Measurements from ENCODE around the gene TEX54.

DNA sequence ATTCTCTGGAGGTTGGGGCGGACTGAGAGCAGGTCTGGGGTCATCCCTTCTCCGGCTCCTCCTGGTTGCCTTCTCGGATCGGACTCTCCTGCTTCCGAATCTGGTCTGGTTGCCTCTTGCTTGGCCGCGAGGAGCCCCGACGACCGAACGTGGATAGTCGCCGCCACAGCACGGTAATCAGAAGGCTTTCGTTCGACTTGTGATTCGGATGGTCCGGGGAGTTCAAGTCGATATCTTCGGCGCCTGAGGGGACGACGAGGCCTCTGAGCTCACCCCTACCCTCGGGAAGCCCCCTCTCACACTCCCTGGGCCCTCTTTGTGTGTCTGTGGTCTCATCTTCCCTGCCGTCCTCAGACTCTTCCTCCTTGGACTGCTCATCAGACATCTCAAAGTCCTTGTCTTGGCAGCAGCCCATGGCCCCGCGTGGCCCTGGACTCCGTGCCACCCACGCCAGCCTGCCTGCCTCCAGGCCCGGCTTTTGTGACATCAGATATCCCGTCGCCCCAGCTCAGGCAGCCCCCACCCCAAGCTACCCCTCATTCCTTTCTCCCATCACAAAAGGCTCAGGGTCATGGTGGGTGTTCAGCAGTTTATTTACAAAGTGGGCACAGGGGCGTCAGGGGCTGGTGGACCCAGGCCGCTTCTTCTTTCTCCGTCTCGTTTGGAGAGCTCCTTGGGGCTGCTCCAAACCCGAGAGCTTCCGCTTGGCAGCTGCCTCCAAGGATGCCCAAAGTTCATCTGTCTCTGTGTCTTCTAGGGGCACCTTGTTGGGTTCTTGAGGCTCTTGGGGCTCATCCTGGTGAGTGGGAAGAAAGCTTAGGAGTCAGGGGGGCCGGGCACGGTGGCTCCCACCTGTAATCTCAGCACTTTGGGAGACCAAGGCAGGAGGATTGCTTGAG is at the start of gene TEX54:
- TF ChIP-seq, protein P1, sequence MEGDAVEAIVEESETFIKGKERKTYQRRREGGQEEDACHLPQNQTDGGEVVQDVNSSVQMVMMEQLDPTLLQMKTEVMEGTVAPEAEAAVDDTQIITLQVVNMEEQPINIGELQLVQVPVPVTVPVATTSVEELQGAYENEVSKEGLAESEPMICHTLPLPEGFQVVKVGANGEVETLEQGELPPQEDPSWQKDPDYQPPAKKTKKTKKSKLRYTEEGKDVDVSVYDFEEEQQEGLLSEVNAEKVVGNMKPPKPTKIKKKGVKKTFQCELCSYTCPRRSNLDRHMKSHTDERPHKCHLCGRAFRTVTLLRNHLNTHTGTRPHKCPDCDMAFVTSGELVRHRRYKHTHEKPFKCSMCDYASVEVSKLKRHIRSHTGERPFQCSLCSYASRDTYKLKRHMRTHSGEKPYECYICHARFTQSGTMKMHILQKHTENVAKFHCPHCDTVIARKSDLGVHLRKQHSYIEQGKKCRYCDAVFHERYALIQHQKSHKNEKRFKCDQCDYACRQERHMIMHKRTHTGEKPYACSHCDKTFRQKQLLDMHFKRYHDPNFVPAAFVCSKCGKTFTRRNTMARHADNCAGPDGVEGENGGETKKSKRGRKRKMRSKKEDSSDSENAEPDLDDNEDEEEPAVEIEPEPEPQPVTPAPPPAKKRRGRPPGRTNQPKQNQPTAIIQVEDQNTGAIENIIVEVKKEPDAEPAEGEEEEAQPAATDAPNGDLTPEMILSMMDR (IDR thresholded peaks at IDR 0.05; ENCODE audit: low read depth, low read length, missing input control), result no peak
- TF ChIP-seq, protein P2, sequence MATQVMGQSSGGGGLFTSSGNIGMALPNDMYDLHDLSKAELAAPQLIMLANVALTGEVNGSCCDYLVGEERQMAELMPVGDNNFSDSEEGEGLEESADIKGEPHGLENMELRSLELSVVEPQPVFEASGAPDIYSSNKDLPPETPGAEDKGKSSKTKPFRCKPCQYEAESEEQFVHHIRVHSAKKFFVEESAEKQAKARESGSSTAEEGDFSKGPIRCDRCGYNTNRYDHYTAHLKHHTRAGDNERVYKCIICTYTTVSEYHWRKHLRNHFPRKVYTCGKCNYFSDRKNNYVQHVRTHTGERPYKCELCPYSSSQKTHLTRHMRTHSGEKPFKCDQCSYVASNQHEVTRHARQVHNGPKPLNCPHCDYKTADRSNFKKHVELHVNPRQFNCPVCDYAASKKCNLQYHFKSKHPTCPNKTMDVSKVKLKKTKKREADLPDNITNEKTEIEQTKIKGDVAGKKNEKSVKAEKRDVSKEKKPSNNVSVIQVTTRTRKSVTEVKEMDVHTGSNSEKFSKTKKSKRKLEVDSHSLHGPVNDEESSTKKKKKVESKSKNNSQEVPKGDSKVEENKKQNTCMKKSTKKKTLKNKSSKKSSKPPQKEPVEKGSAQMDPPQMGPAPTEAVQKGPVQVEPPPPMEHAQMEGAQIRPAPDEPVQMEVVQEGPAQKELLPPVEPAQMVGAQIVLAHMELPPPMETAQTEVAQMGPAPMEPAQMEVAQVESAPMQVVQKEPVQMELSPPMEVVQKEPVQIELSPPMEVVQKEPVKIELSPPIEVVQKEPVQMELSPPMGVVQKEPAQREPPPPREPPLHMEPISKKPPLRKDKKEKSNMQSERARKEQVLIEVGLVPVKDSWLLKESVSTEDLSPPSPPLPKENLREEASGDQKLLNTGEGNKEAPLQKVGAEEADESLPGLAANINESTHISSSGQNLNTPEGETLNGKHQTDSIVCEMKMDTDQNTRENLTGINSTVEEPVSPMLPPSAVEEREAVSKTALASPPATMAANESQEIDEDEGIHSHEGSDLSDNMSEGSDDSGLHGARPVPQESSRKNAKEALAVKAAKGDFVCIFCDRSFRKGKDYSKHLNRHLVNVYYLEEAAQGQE (IDR thresholded peaks at IDR 0.05), result no peak
- TF ChIP-seq RXRA (IDR thresholded peaks at IDR 0.05) (no peak), MAX (IDR thresholded peaks at IDR 0.05) (no peak), RAD21 (IDR thresholded peaks at IDR 0.05) (no peak), NR2F2 (IDR thresholded peaks at IDR 0.05) (no peak), SP1 (IDR thresholded peaks at IDR 0.05) (no peak), TAF1 (conservative IDR thresholded peaks at IDR 0.05) (no peak), EGR1 (IDR thresholded peaks at IDR 0.05; ENCODE audit: low read depth in 2 of 2) (peak in 1 of 2 donors; percentile 25)
